B cell (primary cell): ENCODE data around the gene ADAM11.

Source experiments
- EZH2 ChIP-seq: IDR thresholded peaks from 2 replicates; pipeline ENCODE4 v1.6.1; 2012; ENCODE audit warnings: borderline replicate concordance, low read depth, mild to moderate bottlenecking, moderate library complexity, low read length; ENCODE audit not compliant: insufficient read depth, poor library complexity, severe bottlenecking
- TF ChIP-seq, protein P1 (sequence below): fragments of 200-600 bp; IDR thresholded peaks from one replicate; pipeline ENCODE4 v1.8.0; 2022; ENCODE audit warnings: antibody characterized with exemption, mild to moderate bottlenecking

DNA sequence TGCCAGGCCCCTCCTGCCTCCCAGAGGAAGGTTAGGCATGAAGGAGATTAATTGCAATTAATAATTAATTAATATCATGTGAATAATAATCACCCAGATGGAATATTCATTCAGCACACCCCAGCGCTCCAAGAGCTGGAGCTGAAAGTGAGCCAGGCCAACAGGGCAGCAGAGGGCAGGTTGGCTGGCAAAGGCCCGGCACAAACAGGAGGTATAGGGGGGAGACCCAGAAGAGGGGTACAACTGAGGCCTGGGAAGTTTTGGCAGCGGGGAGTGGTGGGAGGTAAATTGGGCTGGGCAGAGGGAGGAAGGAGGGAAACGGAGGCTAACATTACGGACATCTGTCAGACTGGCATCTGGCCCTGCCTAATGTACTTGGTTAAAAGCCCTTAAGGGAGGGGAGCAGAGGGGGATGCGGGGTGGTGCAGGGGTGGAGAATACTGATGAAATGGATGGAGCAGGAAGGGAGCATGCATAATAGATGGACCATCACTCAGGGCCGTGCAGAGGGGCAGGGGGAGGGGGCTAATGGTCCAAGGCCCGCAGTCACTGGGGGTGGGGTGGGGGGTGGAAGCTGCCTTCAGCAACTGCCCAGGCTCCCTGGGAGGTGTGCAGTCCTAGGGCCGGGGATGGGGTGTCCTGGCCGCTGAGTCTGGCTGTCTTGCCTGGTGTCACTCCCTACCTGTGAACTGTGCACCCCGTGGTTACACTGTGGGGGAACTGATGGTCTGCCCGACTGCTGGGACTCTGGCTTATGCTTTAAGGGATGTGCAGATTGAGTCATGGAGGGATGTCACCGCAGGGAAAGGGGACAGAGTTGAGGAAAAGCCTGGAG, 1.9 kb downstream of the ADAM11 start:
- TF ChIP-seq, protein P1, sequence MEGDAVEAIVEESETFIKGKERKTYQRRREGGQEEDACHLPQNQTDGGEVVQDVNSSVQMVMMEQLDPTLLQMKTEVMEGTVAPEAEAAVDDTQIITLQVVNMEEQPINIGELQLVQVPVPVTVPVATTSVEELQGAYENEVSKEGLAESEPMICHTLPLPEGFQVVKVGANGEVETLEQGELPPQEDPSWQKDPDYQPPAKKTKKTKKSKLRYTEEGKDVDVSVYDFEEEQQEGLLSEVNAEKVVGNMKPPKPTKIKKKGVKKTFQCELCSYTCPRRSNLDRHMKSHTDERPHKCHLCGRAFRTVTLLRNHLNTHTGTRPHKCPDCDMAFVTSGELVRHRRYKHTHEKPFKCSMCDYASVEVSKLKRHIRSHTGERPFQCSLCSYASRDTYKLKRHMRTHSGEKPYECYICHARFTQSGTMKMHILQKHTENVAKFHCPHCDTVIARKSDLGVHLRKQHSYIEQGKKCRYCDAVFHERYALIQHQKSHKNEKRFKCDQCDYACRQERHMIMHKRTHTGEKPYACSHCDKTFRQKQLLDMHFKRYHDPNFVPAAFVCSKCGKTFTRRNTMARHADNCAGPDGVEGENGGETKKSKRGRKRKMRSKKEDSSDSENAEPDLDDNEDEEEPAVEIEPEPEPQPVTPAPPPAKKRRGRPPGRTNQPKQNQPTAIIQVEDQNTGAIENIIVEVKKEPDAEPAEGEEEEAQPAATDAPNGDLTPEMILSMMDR, result no peak
- TF ChIP-seq EZH2, result no peak
